ENCODE measurements around the gene TXNRD2.

The TXNRD2 gene

DNA sequence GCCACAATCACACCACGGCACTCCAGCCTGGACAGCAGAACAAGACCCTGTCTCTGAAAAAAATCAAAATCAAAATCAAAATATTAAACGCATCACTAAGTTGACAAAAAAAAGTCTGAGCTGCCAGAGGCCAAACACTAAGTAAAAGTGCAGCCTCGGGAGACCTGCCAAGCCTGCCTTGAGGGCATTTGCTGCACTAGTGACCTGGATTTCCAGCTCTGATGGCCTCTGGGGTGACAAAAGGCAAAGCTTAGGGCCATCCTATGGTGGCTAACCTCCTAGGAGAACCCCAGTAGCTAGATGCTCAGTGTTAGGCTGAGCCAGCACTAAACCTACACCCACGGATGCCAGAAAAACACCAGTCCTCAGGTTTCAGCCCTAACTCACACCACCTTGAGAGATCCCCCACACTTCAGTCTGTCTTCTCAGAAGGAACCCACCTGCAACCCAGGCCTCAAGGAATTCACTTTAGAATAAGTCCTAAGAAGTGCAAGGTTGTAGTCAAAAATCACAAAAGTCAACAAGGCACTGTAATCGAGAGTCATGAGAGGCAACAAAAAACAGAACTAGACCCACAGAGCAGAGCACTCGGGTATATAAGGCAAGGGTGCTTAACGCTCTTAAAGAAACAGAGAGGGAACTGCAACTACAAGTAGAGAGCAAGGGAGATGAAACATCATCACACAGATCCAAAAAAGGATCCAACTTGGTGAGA lies 115.6 kb downstream of the TXNRD2 start:
- TF ChIP-seq GATA2 (IDR thresholded peaks at IDR 0.05; ENCODE audit: low read depth, low read length) (no peak), GATA3 (IDR thresholded peaks at IDR 0.05; ENCODE audit: low read depth, low read length) (no peak)
